MM.1S (cell line): ENCODE measurements around the gene PRSS23.
"Not testable (repeated sequence)": the region's sequence is repeated elsewhere in the genome, so short reads cannot be mapped to it uniquely, and the experiment has no call there.

ENCODE experiments used
- CTCF ChIP-seq: fragments of 300-600 bp; sonication (generic); IDR thresholded peaks from 2 replicates; pipeline ENCODE4 v1.5.1; 2016; ENCODE audit warnings: antibody characterized with exemption, low read length, mixed read lengths
- EZH2 ChIP-seq: fragments of 300-600 bp; sonication (generic); optimal IDR thresholded peaks from 2 replicates; pipeline ENCODE3; 2017; ENCODE audit warnings: low read depth, mild to moderate bottlenecking, antibody characterized with exemption, low read length, mixed read lengths
- EZH2phosphoT487 ChIP-seq: fragments of 300-600 bp; sonication (generic); IDR thresholded peaks from 2 replicates; pipeline ENCODE4 v1.6.1; 2018; ENCODE audit warnings: antibody characterized with exemption, low read length

- TF ChIP-seq CTCF, EZH2, EZH2phosphoT487: not testable (repeated sequence)
These were observed 34.0 kb downstream of the PRSS23 start for GRCh38 chr11:86834376-86834775.
